Stimulated activated CD8-positive, alpha-beta memory T cell treated with anti-CD3 and anti-CD28 coated beads, Interleukin-7, amount 100 ng/mL, for 1 hour (primary cell): ENCODE results near the gene IFNAR2.

Experiments
- DNase-seq, 2 donors: peaks; one replicate each; pipeline ENCODE4 v3.0.0-alpha.2; 2020; ENCODE audit warnings: low read depth in 2 of 2

The IFNAR2 gene

DNA sequence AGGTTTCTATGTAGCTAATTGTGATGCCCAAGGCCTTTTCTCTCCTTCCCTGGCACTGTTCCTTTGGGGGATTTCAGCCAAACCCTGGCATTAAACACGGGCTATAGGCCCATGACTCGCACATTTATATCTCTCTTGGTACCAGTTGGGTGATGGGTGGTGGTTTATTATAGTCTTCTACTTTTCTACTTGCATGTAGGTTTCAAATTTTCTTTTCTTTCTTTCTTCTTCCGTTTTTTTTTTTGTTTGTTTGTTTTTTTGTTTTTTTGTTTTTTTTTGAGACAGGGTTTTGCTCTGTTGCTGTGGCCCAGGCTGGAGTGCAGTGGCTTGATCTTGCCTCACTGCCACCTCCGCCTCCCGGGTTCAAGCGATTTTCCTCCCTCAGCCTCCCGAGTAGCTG lies 37.5 kb downstream of the IFNAR2 start:
- no peak for DNase-seq

- DNase-seq: no peak
Observed at GRCh38 chr21:33268393-33268736, 38.6 kb downstream of the IFNAR2 start.

GRCh38 chr21:33268737-33269441 lies 39.2 kb downstream of the IFNAR2 start:
- peak in 1 of 2 donors; percentile 9 for DNase-seq

DNA sequence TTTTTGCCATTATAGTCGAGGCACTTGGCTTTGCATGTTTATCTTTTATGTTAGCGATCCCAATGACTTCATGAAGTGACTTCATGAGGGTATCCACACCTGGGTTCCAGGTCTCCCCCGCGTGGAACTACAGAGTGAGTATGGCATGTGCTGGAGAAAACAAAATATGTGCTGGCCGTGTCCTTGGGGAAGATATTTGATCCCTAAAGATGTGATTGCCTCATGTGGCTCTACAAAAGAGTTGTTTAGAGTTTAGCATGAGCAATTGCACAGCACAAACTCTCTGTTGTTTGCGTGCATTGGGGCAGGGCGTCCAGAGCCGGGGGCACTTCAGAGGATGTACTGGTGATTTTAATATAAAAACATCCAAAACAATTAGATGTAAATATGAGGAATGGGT lies 41.2 kb downstream of the IFNAR2 start:
- DNase-seq: no peak

GRCh38 chr21:33273044-33273443 lies 43.3 kb downstream of the IFNAR2 start:
- no peak for DNase-seq

- no peak for DNase-seq
Observed at GRCh38 chr21:33278721-33279120, 49.0 kb downstream of the IFNAR2 start.

- no peak for DNase-seq
Observed at GRCh38 chr21:33279330-33279820, 49.6 kb downstream of the IFNAR2 start.
